Measurements from ENCODE around the gene MT1E.
"Not testable (repeated sequence)": the region's sequence is repeated elsewhere in the genome, so short reads cannot be mapped to it uniquely, and the experiment has no call there.

Gene MT1E

DNA sequence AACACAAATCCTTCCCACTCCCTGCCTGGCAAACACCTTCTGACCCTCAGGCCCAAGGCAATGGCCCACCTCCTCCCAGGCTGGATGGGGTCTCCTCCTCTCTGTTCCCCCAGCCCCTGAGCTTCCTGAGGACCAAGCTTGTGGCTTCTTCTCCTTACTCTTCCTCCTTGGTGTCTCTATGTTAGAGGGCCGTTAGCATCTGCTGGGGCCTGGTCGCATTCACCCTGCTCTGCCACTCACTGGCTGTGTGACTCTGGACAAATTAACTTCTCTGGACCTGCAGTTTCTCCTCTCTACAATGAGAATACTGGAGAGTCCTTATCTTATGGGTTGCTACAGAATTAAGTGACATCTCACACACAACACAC lies 17.9 kb upstream of the MT1E start:
- no peak for DNase-seq

DNA sequence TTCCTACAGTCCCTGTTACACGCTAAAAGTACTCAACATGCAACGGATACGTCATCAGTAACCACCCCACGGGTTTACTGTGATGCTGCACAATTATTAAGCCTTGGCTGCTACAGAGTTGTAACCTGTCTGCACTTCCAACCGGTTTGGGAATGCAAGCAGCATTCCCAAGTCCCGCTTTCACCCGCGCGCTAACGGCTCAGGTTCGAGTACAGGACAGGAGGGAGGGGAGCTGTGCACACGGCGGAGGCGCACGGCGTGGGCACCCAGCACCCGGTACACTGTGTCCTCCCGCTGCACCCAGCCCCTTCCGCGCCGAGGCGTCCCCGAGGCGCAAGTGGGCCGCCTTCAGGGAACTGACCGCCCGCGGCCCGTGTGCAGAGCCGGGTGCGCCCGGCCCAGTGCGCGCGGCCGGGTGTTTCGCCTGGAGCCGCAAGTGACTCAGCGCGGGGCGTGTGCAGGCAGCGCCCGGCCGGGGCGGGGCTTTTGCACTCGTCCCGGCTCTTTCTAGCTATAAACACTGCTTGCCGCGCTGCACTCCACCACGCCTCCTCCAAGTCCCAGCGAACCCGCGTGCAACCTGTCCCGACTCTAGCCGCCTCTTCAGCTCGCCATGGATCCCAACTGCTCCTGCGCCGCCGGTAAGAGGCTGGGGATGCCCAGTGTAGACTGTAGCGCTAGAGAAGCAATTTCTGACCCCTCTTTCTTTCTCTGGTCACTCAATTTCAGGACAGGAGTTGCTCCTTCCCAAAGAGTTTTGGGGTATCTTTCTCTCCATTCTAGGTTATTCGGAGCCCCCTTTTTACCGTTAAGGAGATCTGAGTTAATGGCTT lies 17.3 kb upstream of the MT1E start, which contains the start of gene MT2A:
Gene MT2A (plus strand): TSS at position 542 of the 833 bp plus-strand sequence. CDS start 72 bp downstream, at position 614.
- DNase-seq, result peak; percentile 77 to 85

DNA sequence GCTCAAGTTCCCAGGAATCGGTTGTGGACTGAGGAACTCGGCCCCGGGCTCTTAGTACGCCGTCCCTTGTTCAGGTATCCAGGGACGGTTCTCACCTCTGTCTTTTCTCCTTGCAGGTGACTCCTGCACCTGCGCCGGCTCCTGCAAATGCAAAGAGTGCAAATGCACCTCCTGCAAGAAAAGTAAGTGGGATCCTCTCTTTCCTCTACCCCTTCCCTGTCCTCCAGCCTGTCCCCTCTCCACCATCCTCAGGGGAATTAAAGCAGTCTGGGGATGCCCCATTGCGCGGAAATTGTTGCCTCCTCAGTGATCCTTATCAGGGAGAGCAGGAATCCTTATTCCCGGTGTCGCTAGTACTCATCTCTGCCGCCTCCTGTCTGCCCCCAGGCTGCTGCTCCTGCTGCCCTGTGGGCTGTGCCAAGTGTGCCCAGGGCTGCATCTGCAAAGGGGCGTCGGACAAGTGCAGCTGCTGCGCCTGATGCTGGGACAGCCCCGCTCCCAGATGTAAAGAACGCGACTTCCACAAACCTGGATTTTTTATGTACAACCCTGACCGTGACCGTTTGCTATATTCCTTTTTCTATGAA lies 16.6 kb upstream of the MT1E start:
- DNase-seq, result no peak

DNA sequence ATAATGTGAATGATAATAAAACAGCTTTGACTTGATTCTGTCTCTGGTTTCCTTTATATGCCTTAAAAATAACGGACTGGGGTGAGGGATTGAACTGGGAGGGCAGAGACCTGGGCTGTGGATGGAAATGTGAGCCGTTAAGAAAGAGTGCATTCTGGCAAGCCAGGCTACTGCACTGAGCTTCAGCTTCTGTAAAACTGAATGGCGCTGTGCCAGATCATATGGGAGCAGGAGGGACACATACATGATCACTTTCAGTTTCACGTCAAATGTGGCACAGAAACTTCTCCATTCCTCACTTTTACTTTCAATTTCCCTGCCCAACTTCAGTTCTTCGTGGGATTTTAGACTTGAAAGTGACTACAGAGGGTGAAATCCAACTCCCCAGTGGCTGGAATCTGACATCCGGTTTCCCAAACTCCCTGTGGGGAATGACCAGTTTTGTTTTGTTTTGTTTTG lies 16.1 kb upstream of the MT1E start:
- peak in 1 of 2 experiments; percentile 14 for DNase-seq

DNA sequence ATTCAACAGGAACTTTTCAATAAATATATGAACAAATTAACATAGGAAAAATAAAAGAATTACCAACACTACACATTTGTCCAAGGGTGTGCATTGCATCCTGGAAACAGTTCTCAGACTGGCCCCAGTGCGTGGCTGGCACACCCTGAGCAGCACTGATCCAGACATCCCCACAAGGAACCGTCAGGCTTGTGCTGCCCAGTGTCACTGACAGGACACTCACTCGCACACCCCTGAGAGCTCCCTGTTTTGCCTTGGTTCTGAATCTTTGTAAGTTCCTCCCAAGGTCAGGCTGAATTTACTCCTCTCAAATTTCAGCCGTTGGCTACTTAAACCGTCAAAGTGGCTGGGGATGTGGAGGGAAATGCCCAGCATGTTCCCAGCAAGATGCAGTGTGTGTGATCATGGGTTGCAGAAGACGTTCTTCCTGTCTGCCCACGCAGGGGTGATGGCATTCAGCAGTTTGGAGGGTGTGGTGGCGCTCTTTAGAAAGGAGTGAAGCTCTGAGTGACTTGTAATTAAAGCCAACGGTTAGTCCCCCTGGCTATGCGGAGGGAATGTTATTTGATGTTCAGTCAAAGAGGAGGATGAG lies 15.5 kb upstream of the MT1E start:
- no peak for DNase-seq

DNA sequence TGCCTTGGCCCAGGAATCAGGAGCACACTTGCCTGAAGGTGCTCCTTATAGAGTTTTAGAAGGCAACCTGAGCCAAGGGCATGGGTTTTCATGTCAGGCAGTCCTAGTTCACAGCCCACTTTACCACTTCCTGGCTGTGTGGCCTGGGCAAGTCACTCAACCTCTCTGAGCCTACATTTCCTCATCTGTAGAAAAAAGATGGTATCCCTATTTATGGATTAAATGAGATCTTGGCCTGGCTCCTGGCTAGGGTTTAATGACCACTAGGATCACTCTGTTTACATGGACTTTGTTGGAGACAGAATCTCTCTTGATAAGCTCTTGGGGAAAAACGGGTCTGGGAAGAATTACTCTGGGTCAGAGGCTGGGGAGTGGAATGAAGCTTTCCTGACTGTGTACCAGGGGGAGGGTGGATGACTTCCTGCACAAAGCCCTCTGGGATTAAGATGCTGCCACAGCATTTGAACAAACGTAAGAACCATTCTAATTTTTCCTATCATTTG lies 14.9 kb upstream of the MT1E start:
- DNase-seq, result no peak

DNA sequence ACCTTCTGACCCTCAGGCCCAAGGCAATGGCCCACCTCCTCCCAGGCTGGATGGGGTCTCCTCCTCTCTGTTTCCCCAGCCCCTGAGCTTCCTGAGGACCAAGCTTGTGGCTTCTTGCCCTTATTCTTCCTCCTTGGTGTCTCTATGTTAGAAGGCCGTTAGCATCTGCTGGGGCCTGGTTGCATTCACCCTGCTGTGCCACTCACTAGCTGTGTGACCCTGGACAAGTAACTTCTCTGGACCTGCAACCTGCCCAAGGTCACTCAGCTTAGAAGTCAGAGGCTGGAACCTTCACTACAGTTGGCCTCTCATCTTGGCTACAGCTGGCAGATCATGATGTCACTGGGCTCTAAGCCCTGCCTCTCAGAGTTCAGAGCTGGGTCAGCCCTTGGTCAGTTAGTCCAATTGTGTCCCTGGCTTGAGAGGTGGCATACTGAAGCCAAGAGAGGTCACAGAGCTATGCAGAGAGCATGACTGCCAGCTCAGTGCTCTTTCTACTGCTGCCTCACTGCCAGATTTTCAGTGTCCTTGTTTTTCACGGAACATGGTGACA lies 14.2 kb upstream of the MT1E start:
- no peak for DNase-seq

DNA sequence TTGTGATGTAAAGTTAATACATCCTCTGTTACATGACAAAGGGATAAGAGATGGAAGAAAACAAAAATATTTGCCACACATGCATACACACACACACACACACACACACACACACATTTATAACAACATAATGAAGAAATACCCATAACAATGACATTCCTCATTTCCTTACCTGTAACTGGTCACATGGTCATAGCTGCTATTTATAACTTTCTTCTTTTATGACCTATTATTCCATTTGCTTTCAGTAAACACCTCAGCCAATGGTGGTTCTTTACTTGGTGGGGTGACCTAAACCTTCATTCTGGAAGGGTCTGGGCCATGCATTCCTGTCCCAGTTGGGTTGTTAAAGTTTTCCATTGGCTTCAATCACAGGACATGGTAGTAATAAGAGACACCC lies 11.9 kb upstream of the MT1E start:
- no peak for DNase-seq

DNA sequence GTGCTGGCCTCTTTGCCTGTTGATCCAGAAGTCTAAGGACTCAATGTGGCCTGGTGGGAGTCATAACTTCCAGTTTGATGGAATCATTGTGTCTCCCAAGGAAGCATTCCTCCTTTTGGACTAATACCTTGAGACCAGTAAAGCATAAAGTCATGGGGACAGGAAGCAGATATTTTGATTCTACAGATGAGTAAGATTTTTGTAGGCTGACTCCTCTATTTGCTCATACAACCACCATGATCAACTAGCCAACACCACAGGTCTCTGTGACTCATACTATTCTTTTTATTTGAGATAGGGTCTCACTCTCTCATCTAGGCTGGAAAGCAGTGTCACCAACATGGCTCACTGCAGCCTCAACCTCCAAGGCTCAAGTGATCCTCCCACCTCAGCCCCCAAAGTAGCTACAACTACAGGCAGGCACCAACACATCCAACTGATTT lies 11.0 kb upstream of the MT1E start:
- DNase-seq, result no peak

DNA sequence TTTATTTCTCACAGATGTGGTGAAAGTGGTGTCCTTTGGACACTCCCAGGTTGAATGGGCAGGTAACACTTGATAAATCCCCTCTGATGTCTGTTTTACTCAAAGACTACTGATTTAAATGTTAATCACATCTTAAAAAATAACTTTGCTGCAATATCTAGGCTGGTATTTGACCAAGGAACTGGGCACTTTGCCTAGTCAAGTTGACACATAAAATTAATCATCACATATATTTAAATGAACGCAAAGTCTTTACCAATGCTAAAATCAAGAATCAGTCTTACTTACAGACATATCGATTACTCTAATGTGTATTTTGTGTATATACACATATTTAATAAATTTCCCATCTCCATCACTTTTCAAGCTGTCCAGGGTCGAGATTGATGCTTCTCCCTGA lies 10.2 kb upstream of the MT1E start:
- DNase-seq, result no peak

DNA sequence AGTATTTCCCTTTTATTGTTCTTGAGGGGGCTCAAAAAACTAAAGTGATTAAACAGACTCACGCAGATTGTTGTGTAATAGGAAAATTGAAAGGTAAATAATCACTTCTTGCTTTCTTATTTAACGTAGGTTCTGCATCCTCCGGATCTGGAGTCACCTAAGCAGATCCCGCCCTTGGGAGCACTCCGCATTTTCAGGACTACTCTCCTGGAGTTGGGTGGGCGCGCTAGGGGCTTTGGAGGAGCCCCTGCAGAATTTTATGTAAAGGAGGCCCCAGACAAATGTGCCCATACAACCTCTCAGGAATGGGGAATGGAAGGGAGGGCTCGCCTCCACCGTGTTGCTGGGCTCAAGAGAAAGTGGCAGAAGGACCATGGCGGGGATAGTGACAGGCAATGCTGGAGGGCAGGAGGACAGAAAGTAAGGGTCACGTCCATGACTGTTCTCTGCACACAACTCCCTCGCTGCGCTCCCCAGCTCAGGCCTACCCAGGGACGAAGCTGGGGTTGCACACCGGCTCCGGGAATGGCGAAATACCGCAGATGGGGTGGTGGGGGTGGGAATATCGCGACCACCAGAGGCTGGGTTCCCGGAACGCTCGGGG lies 8.9 kb upstream of the MT1E start:
- DNase-seq, result no peak

DNA sequence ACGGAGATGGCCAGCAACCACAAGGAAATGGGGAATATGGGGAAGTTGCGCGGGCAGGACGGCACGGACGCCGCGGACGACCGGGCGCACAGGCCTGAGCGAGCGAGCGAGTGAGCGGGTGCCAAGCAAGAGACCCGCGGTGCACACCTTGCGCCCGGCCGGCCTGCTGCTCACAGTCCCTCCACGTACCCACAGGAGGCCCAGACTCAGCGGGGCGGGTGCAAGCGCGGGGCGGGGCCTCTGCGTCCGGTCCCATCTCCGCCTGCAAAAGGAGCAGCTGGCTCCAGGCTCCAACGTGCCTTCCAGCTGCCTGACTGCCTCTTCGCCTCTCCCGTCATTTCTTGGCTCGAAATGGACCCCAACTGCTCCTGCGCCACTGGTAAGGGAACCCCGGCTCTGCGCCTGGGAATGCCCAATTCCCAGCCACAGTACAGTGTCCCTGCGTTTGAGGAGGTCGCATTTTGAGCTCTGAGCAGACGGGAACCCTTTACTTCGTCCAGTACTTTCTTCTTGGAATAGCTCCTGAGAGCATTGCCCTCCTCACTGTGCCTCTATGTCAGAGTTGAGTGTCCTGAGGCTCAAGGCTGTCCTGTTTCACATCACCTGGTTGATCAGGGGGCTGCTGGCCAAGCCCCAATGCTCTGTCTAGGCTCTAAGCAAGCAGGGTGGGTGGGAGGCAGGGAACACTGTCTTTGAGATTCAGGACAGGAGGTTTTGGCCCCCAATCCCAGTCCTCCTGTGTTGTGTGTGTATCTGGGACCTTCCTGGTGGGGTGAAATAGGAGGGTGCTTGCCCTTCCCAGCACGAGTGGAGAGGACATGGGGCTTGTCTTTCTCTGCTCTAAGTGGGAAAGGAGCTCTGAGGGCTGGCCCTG lies 8.1 kb upstream of the MT1E start:
- DNase-seq, result no peak

DNA sequence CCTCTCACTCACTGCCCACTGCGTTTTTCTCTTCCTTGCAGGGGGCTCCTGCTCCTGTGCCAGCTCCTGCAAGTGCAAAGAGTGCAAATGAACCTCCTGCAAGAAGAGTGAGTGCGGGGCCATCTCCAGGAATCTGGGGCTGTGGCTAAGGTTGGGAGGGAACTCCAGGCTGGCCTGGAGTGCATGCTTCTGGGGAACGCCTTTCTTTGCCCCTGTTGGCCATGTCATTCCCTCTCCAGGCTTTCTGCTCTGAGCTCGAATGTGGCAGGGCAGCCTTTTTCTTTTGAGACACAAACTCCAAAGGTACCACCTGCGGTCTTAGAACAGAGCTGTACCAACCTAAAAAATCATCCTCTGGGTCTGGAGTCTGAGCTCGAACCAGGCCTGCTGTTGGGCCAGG lies 7.4 kb upstream of the MT1E start:
- no peak for DNase-seq

DNA sequence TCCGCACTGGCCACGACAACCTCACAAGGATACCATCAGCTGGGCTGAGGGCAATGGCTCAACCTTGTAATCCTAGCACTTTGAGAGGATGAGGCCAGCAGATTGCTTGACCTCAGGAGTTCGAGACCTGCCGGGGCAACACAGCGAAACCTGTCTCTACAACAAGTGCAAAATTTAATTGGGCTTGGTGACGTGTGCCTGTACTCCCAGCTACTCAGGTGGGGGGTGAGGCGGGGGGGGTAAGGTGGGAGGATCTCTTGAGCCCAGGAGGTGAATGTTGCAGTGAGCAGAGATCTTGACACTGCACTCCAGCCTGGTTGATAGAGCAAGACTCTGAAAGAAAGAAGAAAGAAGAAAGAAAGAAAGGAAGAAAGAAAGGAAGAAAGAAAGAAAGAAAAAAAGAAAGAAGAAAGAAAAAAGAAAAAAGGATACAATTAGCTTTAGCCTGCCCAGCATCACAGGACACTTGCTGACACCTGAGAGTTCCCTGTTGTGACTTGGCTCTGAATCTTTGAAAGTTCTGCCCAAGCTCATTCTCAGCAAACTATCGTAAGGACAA lies 5.2 kb upstream of the MT1E start:
- DNase-seq, result no peak

DNA sequence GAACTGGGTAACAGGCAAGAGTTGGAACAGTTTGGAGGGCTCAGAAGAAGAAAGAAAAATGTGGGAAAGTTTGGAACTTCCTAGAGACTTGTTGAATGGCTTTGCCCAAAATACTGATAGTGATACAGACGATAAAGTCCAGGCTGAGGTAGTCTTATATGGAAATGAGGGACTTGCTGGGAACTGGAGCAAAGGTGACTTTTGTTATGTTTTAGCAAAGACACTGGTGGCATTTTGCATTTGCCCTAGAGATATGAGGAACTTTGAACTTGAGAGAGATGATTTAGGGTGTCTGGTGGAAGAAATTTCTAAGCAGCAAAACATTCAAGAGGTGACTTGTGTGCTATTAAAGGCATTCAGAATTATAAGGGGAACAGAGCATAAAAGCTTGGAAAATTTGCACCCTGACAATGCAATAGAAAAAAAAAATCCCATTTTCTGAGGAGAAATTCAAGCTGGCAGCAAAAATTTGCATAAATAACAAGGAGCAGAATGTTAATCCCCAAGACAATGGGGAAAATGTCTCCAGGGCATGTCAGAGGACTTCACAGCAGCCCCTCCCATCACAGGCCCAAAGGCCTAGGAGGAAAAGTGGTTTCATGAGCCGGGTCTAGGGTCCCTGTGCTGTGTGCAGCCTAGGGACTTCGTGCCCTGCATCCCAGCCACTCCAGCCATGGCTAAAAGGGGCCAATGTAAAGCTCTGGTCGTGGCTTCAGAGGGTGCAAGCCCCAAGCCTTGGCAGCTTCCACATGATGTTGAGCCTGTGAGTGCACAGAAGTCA lies 3.7 kb upstream of the MT1E start:
- DNase-seq, result not testable (repeated sequence)

DNA sequence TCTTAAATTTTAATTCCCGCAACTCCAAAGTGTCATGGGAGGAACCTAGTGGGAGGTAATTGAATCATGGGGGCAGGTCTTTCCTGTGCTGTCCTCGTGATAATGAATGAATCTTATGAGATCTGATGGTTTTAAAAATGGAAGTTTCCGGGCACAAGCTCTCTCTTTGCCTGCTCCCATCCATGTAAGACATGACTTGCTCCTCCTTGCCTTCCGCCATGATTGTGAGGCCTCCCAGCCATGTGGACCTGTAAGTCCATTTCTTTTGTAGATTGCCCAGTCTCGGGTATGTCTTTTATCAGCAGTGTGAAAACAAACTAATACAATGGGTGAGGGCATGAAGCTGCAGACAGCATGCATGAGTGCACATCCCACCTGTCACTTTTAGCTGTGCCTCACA lies 2.4 kb upstream of the MT1E start:
- DNase-seq, result not testable (repeated sequence)

DNA sequence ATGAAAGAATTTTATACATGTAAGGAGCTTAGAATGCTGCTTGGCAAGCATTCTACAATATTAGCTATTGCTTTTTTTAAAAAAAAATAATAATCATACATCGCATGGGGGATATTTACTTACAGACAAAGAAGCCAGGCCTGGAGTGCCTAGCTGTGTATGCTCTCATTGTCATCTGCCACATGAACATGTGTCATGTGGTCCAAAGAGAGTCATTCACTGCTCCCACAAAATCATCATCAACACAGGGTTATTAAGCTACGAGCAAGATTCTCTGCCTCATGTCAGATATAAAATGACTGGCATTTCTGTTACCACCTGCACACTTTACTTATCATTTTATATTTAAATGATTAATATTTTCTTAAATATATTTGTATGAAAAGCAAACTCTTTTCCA lies 1.9 kb upstream of the MT1E start:
- DNase-seq, result no peak

DNA sequence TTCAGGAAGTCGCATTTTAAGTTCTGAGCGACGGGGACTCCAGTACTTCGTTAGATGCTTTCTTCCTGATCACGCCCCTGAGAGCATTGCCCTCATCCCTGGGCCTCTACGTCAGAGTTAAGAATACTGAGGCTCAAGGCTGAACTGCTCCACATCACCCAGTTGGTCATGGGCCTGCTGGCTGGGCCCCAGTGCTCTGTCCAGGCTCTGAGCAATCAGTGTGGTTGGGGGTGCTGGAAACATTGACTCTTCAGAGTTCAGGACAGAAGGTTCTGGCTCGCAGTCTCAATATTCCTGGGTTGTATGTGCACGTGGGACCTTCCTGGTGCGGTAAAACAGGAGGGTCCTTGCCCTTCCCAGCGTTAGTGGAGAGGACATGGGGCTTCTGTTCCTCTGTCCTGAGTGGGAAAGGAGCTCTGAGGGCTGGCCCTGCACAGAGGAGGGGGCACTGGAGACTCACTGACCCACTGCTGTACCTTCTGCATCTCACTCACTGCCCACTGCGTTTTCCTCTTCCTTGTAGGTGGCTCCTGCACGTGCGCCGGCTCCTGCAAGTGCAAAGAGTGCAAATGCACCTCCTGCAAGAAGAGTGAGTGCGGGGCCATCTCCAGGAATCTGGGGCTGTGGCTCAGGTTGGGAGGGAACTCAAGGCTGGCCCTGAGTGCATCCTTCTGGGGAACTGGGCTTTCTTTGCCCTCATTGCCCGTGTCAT lies 518 bp downstream of the MT1E start:
- DNase-seq, result no peak

DNA sequence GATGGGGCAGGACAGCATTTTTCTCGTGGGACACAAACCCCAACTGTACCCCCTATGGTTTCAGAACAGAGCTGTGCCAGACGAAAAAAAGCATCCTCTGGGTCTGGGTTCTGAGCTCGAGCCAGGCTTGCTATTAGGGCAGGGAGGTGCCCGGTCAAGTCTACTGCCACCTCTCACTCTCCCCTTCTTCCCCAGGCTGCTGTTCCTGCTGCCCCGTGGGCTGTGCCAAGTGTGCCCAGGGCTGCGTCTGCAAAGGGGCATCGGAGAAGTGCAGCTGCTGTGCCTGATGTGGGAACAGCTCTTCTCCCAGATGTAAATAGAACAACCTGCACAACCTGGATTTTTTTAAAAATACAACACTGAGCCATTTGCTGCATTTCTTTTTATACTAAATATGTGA lies 1.1 kb downstream of the MT1E start:
- no peak for DNase-seq
